Loucy (cell line): ENCODE measurements around the gene ZNF280D.

Experiments used
- H2AFZ ChIP-seq: fragments of 200-600 bp; sonication (generic); 2 replicates; pipeline ENCODE4 v1.6.0; 2016; ENCODE audit warnings: antibody characterized with exemption, mild to moderate bottlenecking, low read length, moderate library complexity
- H3F3A ChIP-seq: fragments of 200-600 bp; 2 replicates; pipeline ENCODE4 v1.6.0; 2016; ENCODE audit warnings: antibody characterized with exemption, low read depth, mild to moderate bottlenecking
- H3K27me3 ChIP-seq: fragments of 200-600 bp; sonication (generic); 2 replicates; pipeline ENCODE4 v1.6.1; 2014; ENCODE audit warnings: low read length, mild to moderate bottlenecking; ENCODE audit not compliant: insufficient read depth, poor library complexity, severe bottlenecking
- H3K36me3 ChIP-seq: fragments of 200-600 bp; sonication (generic); 2 replicates; pipeline ENCODE4 v1.6.1; 2016; ENCODE audit warnings: low read length; ENCODE audit not compliant: insufficient read depth
- H3K4me1 ChIP-seq: fragments of 200-600 bp; sonication (generic); 2 replicates; pipeline ENCODE4 v1.5.1; 2014; ENCODE audit warnings: low read length, mild to moderate bottlenecking; ENCODE audit not compliant: insufficient read depth, poor library complexity, severe bottlenecking
- H3K4me2 ChIP-seq: fragments of 200-600 bp; sonication (generic); 2 replicates; pipeline ENCODE4 v1.6.0; 2014; ENCODE audit warnings: antibody characterized with exemption, low read length, low read depth, mild to moderate bottlenecking; ENCODE audit not compliant: poor library complexity, severe bottlenecking
- H3K4me3 ChIP-seq: fragments of 200-600 bp; sonication (generic); 2 replicates; pipeline ENCODE4 v1.5.1; 2014; ENCODE audit warnings: low read length, mild to moderate bottlenecking, mixed read lengths; ENCODE audit not compliant: poor library complexity, severe bottlenecking
- H3K79me2 ChIP-seq: fragments of 200-600 bp; sonication (generic); 2 replicates; pipeline ENCODE4 v1.6.1; 2014; ENCODE audit warnings: low read length; ENCODE audit not compliant: insufficient read depth
- H3K9ac ChIP-seq: fragments of 200-600 bp; sonication (generic); 2 replicates; pipeline ENCODE4 v1.6.0; 2014; ENCODE audit warnings: mild to moderate bottlenecking, low read depth, low read length, moderate library complexity; ENCODE audit not compliant: poor library complexity, severe bottlenecking
- H3K9me2 ChIP-seq: fragments of 200-600 bp; sonication (generic); replicated peaks from 2 replicates; pipeline ENCODE4 v1.6.1; 2016; ENCODE audit warnings: low read depth, low read length, mixed read lengths
- H3K9me3 ChIP-seq: fragments of 200-600 bp; sonication (generic); 2 replicates; pipeline ENCODE4 v1.6.1; 2014; ENCODE audit warnings: mild to moderate bottlenecking, antibody characterized with exemption, low read length, low read depth; ENCODE audit not compliant: insufficient read depth
- H4K20me1 ChIP-seq: fragments of 200-600 bp; sonication (generic); 2 replicates; pipeline ENCODE4 v1.6.0; 2014; ENCODE audit warnings: antibody characterized with exemption, low read length, mild to moderate bottlenecking; ENCODE audit not compliant: insufficient read depth, poor library complexity, severe bottlenecking
- EZH2phosphoT487 ChIP-seq: fragments of 200-600 bp; IDR thresholded peaks from 2 replicates; pipeline ENCODE4 v1.6.1; 2018; ENCODE audit warnings: antibody characterized with exemption, mild to moderate bottlenecking, moderate library complexity, borderline replicate concordance
- TF ChIP-seq, protein P1 (sequence below): fragments of 200-600 bp; sonication (generic); conservative IDR thresholded peaks from 2 replicates; pipeline ENCODE4 v1.5.1; 2014; ENCODE audit warnings: mild to moderate bottlenecking, antibody characterized with exemption, low read length

ZNF280D gene

DNA sequence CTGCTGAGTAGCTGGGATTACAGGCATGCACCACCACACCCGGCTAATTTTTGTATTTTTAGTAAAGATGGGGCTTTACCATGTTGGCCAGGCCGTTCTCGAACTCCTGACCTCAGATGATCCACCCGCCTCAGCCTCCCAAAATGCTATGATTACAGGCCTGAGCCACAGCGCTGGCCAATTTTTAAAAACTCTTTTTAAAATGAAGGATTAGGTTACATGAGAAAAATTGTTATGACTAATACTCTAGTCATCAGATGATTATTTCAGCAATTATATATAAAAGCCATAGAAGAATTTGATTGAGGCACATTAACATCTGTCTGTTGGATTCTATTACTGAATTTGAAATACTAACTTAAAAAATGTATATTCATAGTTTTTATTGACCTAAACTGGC lies 134.3 kb downstream of the ZNF280D start:
- Histone ChIP-seq H3K27me3 (no peaks in the 10 kb centered on the region), H3K79me2 (no peaks in the 10 kb centered on the region), H3K4me1 (no peaks in the 10 kb centered on the region), H3K9ac (no peak overlapping the region), H3K4me2 (no peak overlapping the region), H3F3A (no peaks in the 10 kb centered on the region), H3K36me3 (no peaks in the 10 kb centered on the region), H2AFZ (no peak overlapping the region), H4K20me1 (no peaks in the 10 kb centered on the region), H3K4me3 (no peak overlapping the region), H3K9me3 (peaks cover 8% of the 10 kb centered on the region), H3K9me2 (no peaks in the 10 kb centered on the region)
- TF ChIP-seq EZH2phosphoT487, result no peak

DNA sequence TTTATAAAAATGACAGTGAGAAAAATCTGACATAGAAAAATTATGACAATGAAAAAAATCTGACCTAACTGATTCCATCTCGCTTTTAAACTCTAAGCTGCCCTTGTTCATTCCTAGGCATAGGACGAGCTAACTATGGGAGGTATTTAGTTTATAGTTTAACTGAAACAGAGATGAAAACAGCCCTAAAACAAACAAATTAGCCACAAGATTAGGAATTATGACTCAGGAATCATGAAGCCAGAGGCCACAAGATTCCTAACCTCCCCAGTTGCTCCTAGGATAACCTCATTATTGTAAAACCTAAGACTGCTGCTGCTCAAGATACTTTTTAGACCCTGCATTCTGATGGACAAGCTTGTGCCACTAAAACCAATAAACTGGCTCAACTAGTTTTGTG lies 145.6 kb downstream of the ZNF280D start:
- no peaks in the 10 kb centered on the region for H3K9me2 ChIP-seq
- H2AFZ ChIP-seq, result no peak overlapping the region
- no peaks in the 10 kb centered on the region for H4K20me1 ChIP-seq
- H3K9ac ChIP-seq, result no peak overlapping the region
- no peak overlapping the region for H3K4me2 ChIP-seq
- no peaks in the 10 kb centered on the region for H3K36me3 ChIP-seq
- no peaks in the 10 kb centered on the region for H3K27me3 ChIP-seq
- no peaks in the 10 kb centered on the region for H3K79me2 ChIP-seq
- TF ChIP-seq, protein P1, sequence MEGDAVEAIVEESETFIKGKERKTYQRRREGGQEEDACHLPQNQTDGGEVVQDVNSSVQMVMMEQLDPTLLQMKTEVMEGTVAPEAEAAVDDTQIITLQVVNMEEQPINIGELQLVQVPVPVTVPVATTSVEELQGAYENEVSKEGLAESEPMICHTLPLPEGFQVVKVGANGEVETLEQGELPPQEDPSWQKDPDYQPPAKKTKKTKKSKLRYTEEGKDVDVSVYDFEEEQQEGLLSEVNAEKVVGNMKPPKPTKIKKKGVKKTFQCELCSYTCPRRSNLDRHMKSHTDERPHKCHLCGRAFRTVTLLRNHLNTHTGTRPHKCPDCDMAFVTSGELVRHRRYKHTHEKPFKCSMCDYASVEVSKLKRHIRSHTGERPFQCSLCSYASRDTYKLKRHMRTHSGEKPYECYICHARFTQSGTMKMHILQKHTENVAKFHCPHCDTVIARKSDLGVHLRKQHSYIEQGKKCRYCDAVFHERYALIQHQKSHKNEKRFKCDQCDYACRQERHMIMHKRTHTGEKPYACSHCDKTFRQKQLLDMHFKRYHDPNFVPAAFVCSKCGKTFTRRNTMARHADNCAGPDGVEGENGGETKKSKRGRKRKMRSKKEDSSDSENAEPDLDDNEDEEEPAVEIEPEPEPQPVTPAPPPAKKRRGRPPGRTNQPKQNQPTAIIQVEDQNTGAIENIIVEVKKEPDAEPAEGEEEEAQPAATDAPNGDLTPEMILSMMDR, result no peak
- TF ChIP-seq EZH2phosphoT487, result no peak
- peaks cover 18% of the 10 kb centered on the region; the same call in 1 of the 2 replicates for H3K9me3 ChIP-seq
- no peaks in the 10 kb centered on the region for H3F3A ChIP-seq
- no peak overlapping the region for H3K4me3 ChIP-seq
- H3K4me1 ChIP-seq, result no peaks in the 10 kb centered on the region

DNA sequence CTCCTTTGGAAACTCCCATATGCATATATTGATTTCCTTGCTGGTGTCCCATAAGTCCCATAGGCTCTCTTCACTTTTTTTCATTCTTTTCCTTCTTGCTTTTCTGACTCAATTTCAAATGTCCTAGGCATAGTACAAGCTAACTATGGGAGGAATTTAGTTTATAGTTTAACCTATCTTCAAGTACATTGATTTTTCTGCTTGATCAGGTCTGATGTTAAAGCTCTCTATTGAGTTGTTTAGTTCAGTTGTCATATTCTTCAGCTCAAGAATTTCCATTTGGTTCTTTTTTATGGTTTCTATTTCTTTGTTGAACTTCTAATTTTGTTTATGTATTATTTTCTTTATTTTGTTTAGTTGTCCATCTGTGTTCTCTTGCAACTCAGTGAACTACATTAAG lies 147.1 kb downstream of the ZNF280D start:
- Histone ChIP-seq H3K4me1 (no peaks in the 10 kb centered on the region), H3K79me2 (no peaks in the 10 kb centered on the region), H3K9me3 (peaks cover 18% of the 10 kb centered on the region; the same call in 1 of the 2 replicates), H3K36me3 (no peaks in the 10 kb centered on the region), H3K4me3 (no peak overlapping the region), H3K27me3 (no peaks in the 10 kb centered on the region), H4K20me1 (no peaks in the 10 kb centered on the region), H2AFZ (no peak overlapping the region), H3K4me2 (no peak overlapping the region), H3K9ac (no peak overlapping the region), H3F3A (no peaks in the 10 kb centered on the region), H3K9me2 (no peaks in the 10 kb centered on the region)
- TF ChIP-seq, protein P1, result no peak
- TF ChIP-seq EZH2phosphoT487, result no peak

DNA sequence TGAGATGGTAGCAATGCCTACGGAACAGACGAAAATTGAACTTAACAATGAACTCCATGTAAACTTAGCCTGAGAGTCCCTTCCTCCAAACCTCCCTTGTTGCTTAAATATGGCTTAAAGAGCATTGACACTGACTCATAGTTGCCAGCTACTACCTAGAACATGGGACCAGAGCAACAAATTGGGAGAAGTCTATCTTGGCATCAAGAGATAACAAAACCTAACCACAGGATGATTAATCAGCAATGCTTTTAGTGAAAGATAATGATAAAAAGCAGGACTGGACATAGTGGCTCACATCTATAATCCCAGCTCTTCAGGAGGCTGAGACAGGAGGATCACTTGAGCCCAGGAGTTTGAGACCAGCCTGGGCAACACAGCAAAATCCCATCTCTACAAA lies 150.5 kb downstream of the ZNF280D start:
- H3K4me3 ChIP-seq, result no peak overlapping the region

More for the DNA sequence above, 150.5 kb downstream of the ZNF280D start:
- H3F3A ChIP-seq, result no peaks in the 10 kb centered on the region
- no peaks in the 10 kb centered on the region for H3K79me2 ChIP-seq
- no peaks in the 10 kb centered on the region for H4K20me1 ChIP-seq
- H2AFZ ChIP-seq, result no peak overlapping the region
- H3K9me3 ChIP-seq, result peaks cover 18% of the 10 kb centered on the region; the same call in 1 of the 2 replicates
- H3K9me2 ChIP-seq, result no peaks in the 10 kb centered on the region
- H3K4me1 ChIP-seq, result no peaks in the 10 kb centered on the region
- H3K4me2 ChIP-seq, result no peak overlapping the region
- no peaks in the 10 kb centered on the region for H3K27me3 ChIP-seq
- TF ChIP-seq EZH2phosphoT487, result no peak
- TF ChIP-seq, protein P1, result no peak
- H3K36me3 ChIP-seq, result no peaks in the 10 kb centered on the region
- H3K9ac ChIP-seq, result no peak overlapping the region
